Measurements from ENCODE around the gene RAB1A.
A peak's percentile ranks its signal among the peaks of the same experiment; 100 is the strongest.
"Not testable (repeated sequence)": the region's sequence is repeated elsewhere in the genome, so short reads cannot be mapped to it uniquely, and the experiment has no call there.

The RAB1A gene

DNA sequence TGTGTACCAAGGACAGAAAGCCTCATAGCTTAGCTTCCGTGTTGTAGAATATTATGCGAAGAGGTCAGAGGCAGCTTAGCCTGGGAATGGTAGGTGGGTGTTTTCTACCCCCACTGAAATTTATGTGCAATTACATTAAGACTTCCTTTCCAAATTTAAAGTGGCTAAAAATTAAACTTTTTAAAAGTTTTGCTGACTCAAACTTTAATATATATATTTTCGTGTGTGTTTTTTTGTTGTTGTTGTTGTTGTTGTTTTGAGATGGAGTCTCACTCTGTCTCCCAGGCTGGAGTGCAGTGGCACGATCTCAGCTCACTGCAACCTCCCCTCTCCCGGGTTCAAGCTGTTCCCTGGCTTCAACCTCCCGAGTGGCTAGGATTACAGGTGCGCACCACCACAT is 4.3 kb upstream of the RAB1A start:
- DNase-seq, result no peak

DNA sequence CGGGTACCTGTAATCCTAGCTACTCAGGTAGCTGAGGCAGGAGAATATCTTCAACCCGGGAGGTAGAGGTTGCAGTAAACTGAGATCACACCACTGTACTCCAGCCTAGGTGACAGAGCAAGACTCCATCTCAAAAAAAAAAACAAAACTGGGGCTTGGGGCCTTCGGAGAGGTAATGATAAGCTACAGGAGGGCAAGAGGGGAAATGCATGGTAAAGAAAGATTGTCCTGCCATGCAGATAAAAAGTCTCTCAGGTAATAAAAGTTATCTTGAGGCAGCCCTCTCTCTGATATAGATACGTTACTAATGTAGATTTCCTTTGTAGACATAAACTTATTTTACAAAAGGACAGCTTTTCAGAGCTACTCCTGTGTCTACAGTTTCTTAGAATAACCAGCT is 3.7 kb upstream of the RAB1A start:
- no peak for DNase-seq

DNA sequence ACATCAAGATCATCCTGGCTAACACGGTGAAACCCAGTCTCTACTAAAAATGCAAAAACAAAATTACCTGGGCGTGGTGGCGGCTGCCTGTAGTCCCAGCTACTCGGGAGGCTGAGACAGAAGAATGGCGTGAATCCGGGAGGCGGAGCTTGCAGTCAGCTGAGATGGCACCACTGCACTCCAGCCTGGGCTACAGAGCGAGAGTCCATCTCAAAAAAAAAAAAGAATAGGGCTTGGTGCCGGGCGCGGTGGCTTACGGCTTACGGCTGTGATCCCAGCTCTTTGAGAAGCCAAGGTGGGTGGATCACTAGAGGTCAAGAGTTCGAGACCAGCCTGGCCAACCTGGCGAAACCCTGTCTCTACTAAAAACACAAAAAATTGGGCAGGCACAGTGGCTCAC is 3.0 kb upstream of the RAB1A start:
- not testable (repeated sequence) for DNase-seq

- no peak for DNase-seq
These were observed 814 bp upstream of the RAB1A start for GRCh38 chr2:65130664-65131175.

DNA sequence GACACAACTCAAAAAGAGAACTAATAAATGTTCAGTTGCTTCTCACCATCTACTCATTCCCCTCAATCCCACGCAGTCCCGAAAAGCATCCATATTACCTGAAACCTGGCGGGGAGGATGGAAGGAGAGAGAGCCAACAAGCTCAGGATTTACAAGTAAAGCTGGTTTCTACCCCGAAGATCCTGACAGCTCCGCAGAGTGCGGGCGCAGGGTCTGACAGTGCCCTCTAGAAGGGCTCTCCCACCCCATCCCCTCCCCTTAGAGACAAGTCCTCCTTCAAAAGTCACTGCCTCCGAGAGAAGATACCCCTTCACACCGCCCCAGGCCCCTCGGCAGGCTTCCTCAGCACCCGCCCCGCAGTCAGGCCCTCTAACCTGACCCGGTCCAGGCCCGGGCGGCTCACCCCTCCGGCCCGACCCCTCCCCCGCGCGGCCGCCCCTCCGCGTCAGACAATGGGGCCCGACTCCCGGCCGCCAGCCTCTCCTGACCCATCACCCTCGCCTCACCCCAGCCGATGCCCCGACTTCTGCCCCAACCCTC is 550 bp downstream of the RAB1A start:
- DNase-seq, result peak; percentile 80

DNA sequence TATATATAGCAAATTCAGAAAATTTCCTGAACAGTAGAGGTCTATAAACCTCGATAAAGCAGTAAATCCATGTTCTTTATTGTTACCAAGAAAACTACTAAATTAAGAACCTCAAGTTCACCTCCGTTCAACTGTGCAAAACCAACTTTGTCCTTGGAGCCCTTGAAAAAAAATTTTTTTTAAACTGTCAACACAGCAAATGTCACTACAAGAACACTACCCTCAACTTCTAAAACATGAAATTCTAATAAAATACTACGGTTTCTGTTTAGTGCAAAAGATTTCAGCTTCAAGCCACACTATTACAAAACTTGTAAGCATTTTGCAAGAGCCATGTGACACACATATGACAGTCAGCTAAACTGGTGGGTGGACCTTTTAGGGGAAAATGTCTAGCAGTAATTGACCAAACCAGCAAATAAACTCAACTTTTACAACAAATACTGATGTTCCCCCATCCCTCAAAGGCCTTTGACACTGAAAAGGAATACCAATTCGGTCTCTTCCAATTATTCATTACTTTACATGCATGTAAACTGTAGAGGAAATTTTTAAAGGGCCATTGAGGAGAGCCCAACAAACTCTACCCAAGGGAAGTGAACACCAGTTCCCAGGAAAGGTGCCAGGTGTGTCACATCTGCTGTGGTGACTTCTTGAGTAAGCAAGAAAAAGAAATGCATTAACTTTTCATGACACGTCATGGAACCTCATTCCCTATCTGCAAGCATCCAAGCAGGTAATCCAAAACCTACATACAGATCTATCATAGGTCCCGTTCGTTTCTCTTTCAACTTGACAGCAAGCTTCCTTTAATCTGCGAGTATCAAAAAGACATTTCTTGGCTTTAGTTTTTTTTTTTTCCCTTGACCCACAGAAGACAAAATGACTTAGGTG is 1.4 kb downstream of the RAB1A start:
- no peak for DNase-seq

- DNase-seq, result not testable (repeated sequence)
These were observed 4.4 kb downstream of the RAB1A start for GRCh38 chr2:65125457-65125856.

DNA sequence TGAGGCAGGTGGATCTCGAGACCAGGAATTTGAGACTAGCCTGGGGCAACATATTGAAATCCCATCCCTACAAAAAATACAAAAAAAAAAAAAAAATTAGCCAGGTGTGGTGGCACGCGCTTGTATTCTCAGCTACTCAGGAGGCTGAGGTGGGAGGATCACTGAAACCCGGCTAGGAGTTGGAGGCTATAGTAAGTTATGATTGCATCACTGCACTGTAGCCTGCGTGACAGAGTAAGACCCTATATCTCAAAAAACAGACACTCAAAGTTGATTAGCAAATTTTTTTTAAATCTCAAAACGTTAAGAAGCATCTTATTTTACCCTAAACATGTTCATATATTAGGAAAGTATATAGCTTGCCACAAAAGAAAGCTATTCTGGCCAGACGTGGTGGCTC is 7.6 kb downstream of the RAB1A start:
- no peak for DNase-seq

DNA sequence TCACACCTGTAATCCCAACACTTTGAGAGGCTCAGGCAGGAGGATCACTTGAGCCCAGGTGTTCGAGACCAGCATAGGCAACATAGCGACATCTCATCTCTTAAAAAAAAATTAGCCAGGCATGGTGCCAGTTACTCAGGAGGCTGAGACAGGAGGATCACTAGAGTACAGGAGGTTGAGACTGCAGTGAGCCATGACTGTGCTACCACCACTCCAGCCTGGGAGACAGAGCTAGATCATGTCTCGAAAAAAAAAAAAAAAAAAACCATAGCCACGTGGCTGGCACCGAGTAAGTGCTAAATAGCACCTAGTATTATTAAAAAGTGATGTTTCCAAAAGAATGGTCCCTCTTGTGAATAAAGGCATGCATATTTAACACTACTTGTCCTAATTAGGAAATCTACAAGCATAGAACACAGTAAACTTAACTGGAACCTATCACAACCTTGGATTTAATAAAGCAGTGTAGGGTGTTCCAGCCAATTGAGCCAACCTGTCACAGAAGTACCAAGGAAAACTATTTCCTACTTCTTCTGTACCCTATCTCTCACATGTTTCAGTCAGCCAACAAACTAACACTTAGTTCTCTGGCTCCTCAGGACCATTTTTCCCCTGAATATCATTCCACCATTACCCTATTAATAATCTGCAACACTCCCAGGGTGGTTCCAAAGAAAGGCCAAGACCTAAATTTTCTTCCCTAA is 8.8 kb downstream of the RAB1A start:
- DNase-seq, result no peak

GRCh38 chr2:65116645-65117044 is 13.3 kb downstream of the RAB1A start:
- no peak for DNase-seq

DNA sequence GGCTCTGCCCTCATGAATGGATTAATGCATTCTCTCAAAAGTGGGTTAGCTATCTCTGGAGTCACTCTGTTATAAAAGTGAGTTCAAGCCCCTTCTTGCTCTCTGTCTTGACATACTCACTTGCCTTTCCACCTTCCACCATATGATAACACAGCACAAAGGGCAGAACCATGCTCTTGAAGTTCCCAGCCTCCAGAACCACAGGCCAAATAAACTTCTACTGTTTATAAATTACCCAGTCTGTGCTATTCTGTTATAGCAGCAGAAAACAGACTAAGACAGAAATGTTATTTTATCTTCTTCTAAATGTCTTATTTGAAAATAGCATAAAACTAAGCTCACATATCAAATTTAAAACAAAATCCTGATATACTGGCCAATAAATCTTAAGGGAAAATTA is 15.0 kb downstream of the RAB1A start:
- no peak for DNase-seq

GRCh38 chr2:65113816-65114215 is 16.1 kb downstream of the RAB1A start:
- no peak for DNase-seq

GRCh38 chr2:65113229-65113628 is 16.7 kb downstream of the RAB1A start:
- no peak for DNase-seq

DNA sequence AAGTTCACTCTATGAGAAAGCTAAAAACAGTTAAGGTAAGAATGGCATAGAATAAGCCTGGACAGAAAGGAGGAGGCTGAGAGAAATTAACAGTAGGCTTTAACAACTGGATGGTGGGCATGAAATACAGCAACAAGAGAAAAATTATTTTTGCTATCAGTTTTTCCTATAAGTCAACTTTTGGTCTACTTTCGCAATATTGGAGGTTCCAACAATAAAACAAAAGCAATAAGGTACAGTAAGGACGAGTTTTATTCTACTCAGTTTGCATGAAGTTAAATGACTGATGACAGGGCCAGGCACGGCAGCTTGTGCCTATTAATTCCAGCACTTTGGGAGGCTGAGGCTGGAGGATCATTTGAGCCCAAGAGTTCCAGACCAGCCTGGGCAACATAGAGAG is 17.3 kb downstream of the RAB1A start:
- no peak for DNase-seq

GRCh38 chr2:65108780-65109179 is 21.1 kb downstream of the RAB1A start:
- DNase-seq, result no peak

- DNase-seq, result no peak
These were observed 22.4 kb downstream of the RAB1A start for GRCh38 chr2:65107530-65107929.

- DNase-seq, result no peak
These were observed 26.7 kb downstream of the RAB1A start for GRCh38 chr2:65103013-65103715.

- no peak for DNase-seq
These were observed 28.8 kb downstream of the RAB1A start for GRCh38 chr2:65101071-65101470.

- no peak for DNase-seq
These were observed 31.2 kb downstream of the RAB1A start for GRCh38 chr2:65098741-65099140.

DNA sequence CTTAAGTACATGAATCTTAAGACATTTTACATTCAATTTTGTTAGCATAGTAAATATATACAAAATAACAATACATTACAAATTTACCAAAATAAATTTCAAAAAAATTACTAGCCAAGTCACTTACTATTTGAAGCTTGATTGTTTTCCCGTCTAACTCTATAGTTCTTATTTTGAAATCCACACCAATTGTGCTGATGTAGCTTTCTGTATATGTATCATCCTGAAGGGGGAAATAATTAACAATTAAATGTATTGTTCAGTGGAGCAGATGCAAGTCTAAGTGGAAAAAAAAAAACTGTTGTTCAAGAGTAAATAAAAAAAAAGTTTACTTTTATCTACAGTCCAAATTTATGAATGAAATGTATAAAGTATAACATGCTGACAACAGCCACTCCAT is 32.1 kb downstream of the RAB1A start:
- DNase-seq, result no peak

DNA sequence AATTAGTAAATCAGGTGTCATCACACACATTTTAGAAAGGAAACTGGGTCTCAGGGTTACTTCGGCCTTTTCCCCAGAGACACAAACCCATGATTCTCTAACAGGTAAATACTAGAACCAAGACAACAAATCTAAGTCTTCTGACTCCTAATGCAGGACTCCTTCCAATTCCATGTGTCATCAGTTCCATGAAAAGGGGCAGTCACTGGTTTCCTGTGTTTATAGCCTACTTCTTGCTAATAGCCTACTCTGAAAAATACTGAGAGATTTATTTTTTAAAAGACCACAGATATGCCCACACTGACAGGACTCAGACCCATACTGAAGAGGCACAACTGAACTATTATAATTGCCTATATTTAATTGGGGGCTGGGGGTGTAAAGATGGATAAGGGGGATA is 33.0 kb downstream of the RAB1A start:
- DNase-seq, result no peak

DNA sequence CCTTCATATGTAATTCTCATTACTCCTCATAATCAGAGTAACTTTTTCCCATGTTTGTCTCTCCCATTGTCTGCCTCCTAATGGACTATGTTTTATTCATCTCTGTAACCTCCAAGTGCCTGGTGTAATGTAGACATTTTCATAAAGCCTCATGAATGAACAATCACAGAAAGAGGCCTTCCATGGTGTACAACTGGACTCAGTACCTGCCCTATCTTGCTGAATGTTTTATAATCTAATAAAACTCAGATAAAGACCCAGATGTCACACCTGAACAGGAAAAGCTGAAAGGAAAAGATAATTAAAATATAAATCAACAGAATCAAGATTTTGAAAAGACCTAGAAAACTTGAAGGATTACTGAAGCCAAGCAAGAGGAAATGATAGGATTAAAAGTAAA is 36.7 kb downstream of the RAB1A start:
- DNase-seq, result no peak

DNA sequence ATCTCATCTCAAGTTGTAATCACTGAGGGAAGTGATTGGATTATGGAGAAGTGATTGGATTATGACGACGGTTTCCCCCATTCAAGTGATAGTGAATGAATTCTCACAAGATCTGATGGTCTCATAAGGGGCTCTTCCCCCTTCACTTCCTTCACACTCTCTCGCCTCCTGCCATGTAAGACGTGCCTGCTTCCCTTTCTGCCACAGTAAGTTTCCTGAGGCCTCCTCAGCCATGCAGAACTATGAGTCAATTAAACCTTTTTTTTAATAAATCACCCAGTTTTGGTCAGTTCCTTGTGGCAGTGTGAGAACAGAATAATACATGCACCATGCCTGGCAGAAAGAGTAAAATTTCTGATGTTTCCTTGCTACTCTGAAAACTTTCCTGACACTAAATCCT is 37.1 kb downstream of the RAB1A start:
- no peak for DNase-seq

Data from left hindlimb (tissue), 1 donor.